Endometrium (tissue), 2 donors: ENCODE measurements around the gene ARID3A.

Experiments used
- FAIRE-seq: peaks from 2 replicates; lab custom pipeline; 2012; peaks lifted over from hg19 to GRCh38; lab: Jason Lieb, UNC
- donor health status: control.
- donor health status: control.

Gene ARID3A

GRCh38 chr19:963486-963951 lies 37.7 kb downstream of the ARID3A start:
- FAIRE-seq = no peak

- FAIRE-seq = no peak
Measured at GRCh38 chr19:964116-964520, 38.3 kb downstream of the ARID3A start.

GRCh38 chr19:964761-965694 lies 39.2 kb downstream of the ARID3A start:
- no peak for FAIRE-seq

GRCh38 chr19:966485-967088 lies 40.8 kb downstream of the ARID3A start:
- FAIRE-seq = no peak

DNA sequence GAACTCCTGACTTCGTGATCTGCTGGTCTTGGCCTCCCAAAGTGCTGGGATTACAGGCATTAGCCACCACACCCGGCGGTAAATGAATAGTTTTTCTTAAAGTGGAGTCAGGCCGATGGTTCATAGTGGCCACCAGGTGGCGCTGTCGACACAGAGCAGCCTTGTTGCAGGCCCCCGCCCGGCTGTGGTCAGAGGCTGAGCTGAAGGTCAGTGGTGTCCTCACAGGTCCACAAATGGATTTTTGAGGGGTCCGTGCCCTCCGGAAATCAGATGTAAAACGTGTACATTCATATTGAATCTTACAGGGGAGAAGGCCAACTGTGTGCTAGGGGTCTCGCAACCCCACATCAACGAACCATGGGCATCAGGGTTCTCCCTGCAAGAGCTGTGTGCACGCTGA lies 44.9 kb downstream of the ARID3A start:
- FAIRE-seq = no peak

GRCh38 chr19:971795-972194 lies 46.0 kb downstream of the ARID3A start:
- FAIRE-seq = no peak

GRCh38 chr19:972281-972680 lies 46.4 kb downstream of the ARID3A start:
- FAIRE-seq = no peak

GRCh38 chr19:973726-974563 lies 48.1 kb downstream of the ARID3A start:
- FAIRE-seq = no peak

GRCh38 chr19:974564-975257 lies 48.9 kb downstream of the ARID3A start:
- no peak for FAIRE-seq

GRCh38 chr19:976476-976875 lies 50.6 kb downstream of the ARID3A start:
- FAIRE-seq = no peak

DNA sequence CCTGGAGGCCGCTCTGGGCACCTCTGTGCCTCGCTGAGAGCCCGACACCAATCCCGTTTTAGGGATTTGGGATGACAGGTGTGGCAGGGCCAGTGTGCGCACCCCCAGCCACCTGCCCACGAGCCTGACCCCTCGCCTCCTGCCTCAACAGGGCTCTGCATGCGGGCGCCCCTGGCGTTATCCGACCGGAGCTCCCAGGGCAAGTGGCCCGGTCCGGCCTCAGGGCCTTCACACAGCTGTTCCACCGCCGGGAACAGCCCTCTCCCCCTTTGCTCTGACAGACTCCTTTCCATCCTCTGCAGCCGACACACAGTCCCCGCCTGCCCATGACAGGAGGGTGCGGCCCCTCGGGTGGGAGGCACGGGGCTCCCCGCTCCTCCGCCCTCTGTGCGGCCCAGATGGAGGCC lies 51.2 kb downstream of the ARID3A start:
- no peak for FAIRE-seq

GRCh38 chr19:979318-979741 lies 53.5 kb downstream of the ARID3A start:
- FAIRE-seq = no peak

GRCh38 chr19:980133-980998 lies 54.5 kb downstream of the ARID3A start:
- FAIRE-seq = no peak

GRCh38 chr19:982567-983170 lies 56.8 kb downstream of the ARID3A start:
- no peak for FAIRE-seq

- no peak for FAIRE-seq
Measured at GRCh38 chr19:984165-984967, 58.5 kb downstream of the ARID3A start, which contains the start of gene WDR18. Gene WDR18, plus strand, starts transcription at chr19:984345. Its CDS starts 9 bp downstream, at chr19:984354.

DNA sequence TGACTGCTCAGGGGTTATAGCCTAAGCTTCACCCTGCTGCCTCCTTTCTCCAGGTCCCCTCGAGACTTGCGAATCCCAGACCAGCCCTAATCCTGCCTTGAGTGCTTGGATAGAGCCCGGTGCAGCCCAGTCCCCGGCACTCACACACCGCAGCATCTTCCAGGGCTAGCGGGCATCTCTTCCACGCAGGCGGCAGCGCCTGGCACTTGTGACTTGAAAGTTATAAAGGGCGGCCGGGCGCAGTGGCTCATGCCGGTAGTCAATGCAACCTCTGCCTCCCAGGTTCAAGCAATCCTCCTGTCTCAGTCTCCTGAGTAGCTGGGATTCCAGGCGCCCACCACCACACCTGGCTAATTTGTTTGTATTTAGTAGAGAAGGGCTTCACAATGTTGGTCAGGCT lies 60.2 kb downstream of the ARID3A start:
- no peak for FAIRE-seq

- no peak for FAIRE-seq
Measured at GRCh38 chr19:988081-988480, 62.2 kb downstream of the ARID3A start.

DNA sequence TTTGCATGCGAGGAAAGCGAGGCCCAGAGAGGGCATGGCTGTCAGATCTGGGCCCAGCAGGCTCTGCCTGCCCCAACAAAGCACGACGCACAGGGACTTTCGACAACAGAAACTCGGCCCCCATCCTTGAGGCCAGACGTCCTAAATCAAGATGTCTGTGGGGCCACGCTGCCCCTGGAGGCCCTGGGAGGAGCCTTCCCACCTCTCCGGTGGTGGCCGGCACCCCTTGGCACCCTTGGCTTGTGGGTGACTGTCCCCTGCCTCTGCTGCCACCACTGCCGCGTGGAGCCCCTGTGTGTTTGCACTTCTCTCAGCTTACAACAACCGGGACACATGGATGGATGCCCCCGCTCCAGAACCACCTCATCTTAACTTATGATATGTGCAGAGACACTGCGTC lies 62.7 kb downstream of the ARID3A start:
- no peak for FAIRE-seq

DNA sequence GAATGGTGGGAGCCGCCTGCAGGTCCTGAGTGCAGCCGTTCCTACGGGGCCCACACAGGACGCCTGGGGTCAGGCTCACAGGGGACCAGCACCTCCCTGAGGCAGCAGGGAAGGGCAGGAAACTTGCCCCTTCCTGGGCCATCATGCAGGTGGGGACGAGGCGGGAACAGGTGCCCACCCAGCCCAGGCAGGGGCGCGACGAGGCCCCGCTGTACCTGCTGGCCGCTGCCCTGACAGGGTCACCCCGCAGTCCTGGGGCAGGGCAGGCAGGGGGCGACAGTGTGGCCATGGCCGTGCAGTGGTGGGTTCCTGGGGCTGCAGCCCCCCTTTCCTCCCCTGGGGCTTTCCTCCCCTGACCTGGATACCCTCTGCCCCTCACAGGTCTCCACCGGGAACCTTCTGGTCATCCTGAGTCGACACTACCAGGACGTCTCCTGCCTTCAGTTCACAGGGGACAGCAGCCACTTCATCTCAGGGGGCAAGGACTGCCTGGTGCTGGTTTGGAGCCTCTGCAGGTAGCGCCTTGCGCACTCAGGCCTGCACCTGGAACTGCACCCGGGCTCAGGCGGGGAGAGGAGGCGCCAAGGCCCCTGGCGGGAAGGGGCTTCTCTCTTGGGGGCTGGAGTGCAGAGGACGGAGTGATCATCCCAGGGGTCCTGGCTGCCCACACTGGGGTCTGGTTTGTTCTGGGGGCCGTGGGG lies 63.7 kb downstream of the ARID3A start:
- FAIRE-seq = no peak
